ENCODE results near the gene SMAD1.

The SMAD1 gene

DNA sequence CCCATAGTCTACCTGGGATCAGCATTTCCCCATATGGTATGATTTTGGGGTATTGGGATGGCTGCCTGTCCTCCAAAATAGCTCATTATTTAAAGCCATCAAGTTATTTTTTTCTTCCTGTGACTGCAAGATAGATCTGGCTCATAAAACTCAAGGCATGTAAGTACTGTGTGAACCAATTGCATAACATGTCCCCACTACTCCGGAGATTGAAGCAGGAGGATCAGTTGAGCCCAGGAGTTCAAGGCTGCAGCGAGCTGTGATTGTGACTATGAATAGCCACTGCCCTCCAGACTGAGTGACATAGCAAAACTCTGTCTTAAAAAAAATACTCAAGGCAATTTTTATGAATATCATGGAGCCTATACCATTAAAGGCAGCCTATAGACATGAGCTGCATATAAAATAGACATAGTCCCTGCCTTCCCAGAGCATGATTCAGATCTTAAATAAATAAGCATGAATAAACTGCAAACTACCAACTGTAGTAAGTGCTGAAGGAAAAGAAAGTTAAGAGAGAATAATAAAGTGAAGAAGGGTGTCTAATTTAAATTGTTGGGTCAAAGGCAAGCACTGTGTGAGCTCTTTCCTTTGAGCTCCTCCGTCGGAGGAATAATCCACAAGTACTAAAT lies 120.6 kb downstream of the SMAD1 start:
- no peaks in the 10 kb centered on the region for H3K27me3 ChIP-seq (ENCODE audit: insufficient read depth, low read depth)
- H2AFZ ChIP-seq (ENCODE audit: low read depth): no peak overlapping the region
- no peaks in the 10 kb centered on the region for H3K79me2 ChIP-seq (ENCODE audit: insufficient read depth, low read depth)
- no peaks in the 10 kb centered on the region for H4K20me1 ChIP-seq (ENCODE audit: insufficient read depth)
- H3K36me3 ChIP-seq (ENCODE audit: insufficient read depth): no peaks in the 10 kb centered on the region
- TF ChIP-seq, protein P1, sequence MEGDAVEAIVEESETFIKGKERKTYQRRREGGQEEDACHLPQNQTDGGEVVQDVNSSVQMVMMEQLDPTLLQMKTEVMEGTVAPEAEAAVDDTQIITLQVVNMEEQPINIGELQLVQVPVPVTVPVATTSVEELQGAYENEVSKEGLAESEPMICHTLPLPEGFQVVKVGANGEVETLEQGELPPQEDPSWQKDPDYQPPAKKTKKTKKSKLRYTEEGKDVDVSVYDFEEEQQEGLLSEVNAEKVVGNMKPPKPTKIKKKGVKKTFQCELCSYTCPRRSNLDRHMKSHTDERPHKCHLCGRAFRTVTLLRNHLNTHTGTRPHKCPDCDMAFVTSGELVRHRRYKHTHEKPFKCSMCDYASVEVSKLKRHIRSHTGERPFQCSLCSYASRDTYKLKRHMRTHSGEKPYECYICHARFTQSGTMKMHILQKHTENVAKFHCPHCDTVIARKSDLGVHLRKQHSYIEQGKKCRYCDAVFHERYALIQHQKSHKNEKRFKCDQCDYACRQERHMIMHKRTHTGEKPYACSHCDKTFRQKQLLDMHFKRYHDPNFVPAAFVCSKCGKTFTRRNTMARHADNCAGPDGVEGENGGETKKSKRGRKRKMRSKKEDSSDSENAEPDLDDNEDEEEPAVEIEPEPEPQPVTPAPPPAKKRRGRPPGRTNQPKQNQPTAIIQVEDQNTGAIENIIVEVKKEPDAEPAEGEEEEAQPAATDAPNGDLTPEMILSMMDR (conservative IDR thresholded peaks at IDR 0.05; ENCODE audit: low read depth, low read length): no peak
- no peaks in the 10 kb centered on the region for H3K4me1 ChIP-seq (ENCODE audit: low read depth, poor library complexity, severe bottlenecking)
- H3K9ac ChIP-seq: no peak overlapping the region
- H3K4me2 ChIP-seq: no peak overlapping the region
- H3K27ac ChIP-seq: no peak overlapping the region
- no peak overlapping the region for H3K4me3 ChIP-seq (IDR thresholded peaks at IDR 0.05; ENCODE audit: insufficient read depth, low read depth, low read length)

DNA sequence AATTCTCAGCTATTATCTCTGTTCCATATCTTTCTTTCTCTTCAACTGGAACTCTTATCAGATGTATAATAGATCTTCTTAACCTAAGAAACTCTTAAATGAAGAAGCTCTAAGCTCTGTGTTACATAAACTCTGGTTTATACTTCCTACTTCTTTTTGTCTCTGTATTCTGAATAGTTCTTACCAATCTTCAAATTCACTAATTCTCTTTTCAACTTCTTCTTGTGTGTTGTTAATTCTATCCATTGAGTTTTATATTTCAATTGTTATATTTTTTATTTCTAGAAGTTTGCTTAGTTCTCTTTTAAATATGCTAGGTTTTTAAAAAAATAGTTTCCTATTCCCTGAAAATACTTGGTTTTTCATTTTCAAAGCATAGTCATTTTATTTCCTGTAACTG lies 124.3 kb downstream of the SMAD1 start:
- Histone ChIP-seq H2AFZ (ENCODE audit: low read depth) (no peak overlapping the region), H3K36me3 (ENCODE audit: insufficient read depth) (no peaks in the 10 kb centered on the region), H3K4me2 (no peak overlapping the region), H3K27me3 (ENCODE audit: insufficient read depth, low read depth) (no peaks in the 10 kb centered on the region), H4K20me1 (ENCODE audit: insufficient read depth) (no peaks in the 10 kb centered on the region), H3K9ac (no peak overlapping the region), H3K79me2 (ENCODE audit: insufficient read depth, low read depth) (no peaks in the 10 kb centered on the region), H3K27ac (no peak overlapping the region), H3K4me1 (ENCODE audit: low read depth, poor library complexity, severe bottlenecking) (no peaks in the 10 kb centered on the region), H3K4me3 (IDR thresholded peaks at IDR 0.05; ENCODE audit: insufficient read depth, low read depth, low read length) (no peak overlapping the region)
- TF ChIP-seq, protein P1 (conservative IDR thresholded peaks at IDR 0.05; ENCODE audit: low read depth, low read length): no peak
